HG03558 (cell line): ENCODE measurements around the gene SANBR.

Source experiments
- ATAC-seq: cut with Tn5 transposase; IDR thresholded peaks from one replicate; pipeline ENCODE4 v1.9.1; 2021; ENCODE audit warnings: moderate number of reproducible peaks; ENCODE audit not compliant: unreplicated experiment; ENCODE audit errors: extremely low read depth

SANBR gene

GRCh38 chr2:61085883-61086282 lies 20.2 kb downstream of the SANBR start:
- no peak for ATAC-seq

GRCh38 chr2:61089797-61090196 lies 24.1 kb downstream of the SANBR start:
- no peak for ATAC-seq

GRCh38 chr2:61090386-61090921 lies 24.8 kb downstream of the SANBR start:
- ATAC-seq = no peak

- no peak for ATAC-seq
Measured at GRCh38 chr2:61091485-61091884, 25.8 kb downstream of the SANBR start.

- no peak for ATAC-seq
Measured at GRCh38 chr2:61096438-61096837, 30.8 kb downstream of the SANBR start.

- ATAC-seq = no peak
Measured at GRCh38 chr2:61100801-61101200, 35.1 kb downstream of the SANBR start.

GRCh38 chr2:61109291-61109690 lies 43.6 kb downstream of the SANBR start:
- no peak for ATAC-seq

GRCh38 chr2:61111708-61112107 lies 46.0 kb downstream of the SANBR start:
- ATAC-seq = no peak

GRCh38 chr2:61114147-61114546 lies 48.5 kb downstream of the SANBR start:
- no peak for ATAC-seq
